Measurements from ENCODE around the gene PTCHD1. TPM values are rescaled to one million over a fixed set of nuclear protein-coding genes. Genes with fewer than 3 reads are reported as not detected.
A peak's percentile ranks its signal among the peaks of the same experiment; 100 is the strongest.

Gene PTCHD1
- total RNA-seq, 1 donor from 2014 or later: 0.43 TPM

DNA sequence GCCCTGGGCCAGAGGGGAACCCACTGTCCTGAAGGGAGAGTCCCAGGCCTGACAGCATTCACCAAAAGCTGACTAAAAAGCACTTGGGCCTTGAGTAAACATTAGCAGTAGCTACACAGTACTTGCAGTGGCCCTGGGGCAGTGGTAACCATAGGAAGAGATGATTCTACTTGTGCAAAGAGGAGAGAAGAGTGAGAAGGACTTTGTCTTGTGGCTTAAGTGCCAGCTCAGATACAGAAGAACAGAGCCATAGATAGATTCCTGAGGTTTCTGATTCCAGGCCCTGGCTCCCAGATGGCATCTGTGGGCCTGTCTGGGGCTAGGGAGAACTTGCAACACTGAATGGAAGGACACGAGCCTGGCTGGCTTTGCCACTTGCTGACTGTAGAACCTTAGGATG, 100.5 kb downstream of the PTCHD1 start:
- TF ChIP-seq CTCF (IDR thresholded peaks at IDR 0.05; ENCODE audit: unreplicated experiment): no peak
- H3K36me3 Mint-ChIP-seq (ENCODE audit: insufficient read depth): no peaks in the 10 kb centered on the region
- H3K4me1 Mint-ChIP-seq (ENCODE audit: low read depth): peaks cover 8% of the 10 kb centered on the region
- H3K27me3 Mint-ChIP-seq: no peaks in the 10 kb centered on the region
- no peak overlapping the region for H3K4me3 Mint-ChIP-seq (ENCODE audit: low read depth)
- no peak for DNase-seq (ENCODE audit: low spot score, unreplicated experiment)
- H3K27ac Mint-ChIP-seq: no peak overlapping the region
- H3K9me3 Mint-ChIP-seq (ENCODE audit: low read depth): peaks cover 9% of the 10 kb centered on the region

GRCh38 chrX:23435575-23435974, 100.9 kb downstream of the PTCHD1 start:
- Mint-ChIP-seq H3K4me3 (ENCODE audit: low read depth) (no peak overlapping the region), H3K27ac (no peak overlapping the region), H3K4me1 (ENCODE audit: low read depth) (peaks cover 8% of the 10 kb centered on the region), H3K27me3 (no peaks in the 10 kb centered on the region), H3K36me3 (ENCODE audit: insufficient read depth) (no peaks in the 10 kb centered on the region), H3K9me3 (ENCODE audit: low read depth) (peaks cover 8% of the 10 kb centered on the region)
- no peak for TF ChIP-seq CTCF (IDR thresholded peaks at IDR 0.05; ENCODE audit: unreplicated experiment)
- DNase-seq (ENCODE audit: low spot score, unreplicated experiment): no peak

- no peak for DNase-seq (ENCODE audit: low spot score, unreplicated experiment)
- H3K4me3 Mint-ChIP-seq (ENCODE audit: low read depth): no peak overlapping the region
- H3K36me3 Mint-ChIP-seq (ENCODE audit: insufficient read depth): no peaks in the 10 kb centered on the region
- H3K27ac Mint-ChIP-seq: no peak overlapping the region
- TF ChIP-seq CTCF (IDR thresholded peaks at IDR 0.05; ENCODE audit: unreplicated experiment): no peak
- no peaks in the 10 kb centered on the region for H3K27me3 Mint-ChIP-seq
- H3K9me3 Mint-ChIP-seq (ENCODE audit: low read depth): peaks cover 14% of the 10 kb centered on the region
- peaks cover 8% of the 10 kb centered on the region for H3K4me1 Mint-ChIP-seq (ENCODE audit: low read depth)
These were observed 102.2 kb downstream of the PTCHD1 start for GRCh38 chrX:23436875-23437274.

DNA sequence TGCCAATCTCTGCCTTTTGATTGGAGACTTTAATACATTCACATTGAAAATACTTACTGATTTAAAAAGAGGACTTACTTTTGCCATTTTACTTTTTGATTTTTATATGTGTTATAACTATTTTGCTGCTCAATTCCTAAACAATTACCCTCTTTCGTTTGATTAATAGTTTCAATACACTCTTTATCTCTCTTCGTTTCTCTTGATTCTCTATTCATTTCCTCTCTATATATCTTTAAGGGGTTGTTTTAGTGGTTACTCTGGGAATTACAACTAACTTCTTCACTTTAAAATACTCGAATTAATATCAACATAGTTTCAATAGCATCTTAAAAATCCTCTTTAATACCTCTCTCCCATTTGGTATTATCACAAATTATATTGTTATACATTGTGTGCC, 116.6 kb downstream of the PTCHD1 start:
- no peak for DNase-seq (ENCODE audit: low spot score, unreplicated experiment)
- no peak overlapping the region for H3K27ac Mint-ChIP-seq
- H3K36me3 Mint-ChIP-seq (ENCODE audit: insufficient read depth): no peaks in the 10 kb centered on the region

More for the DNA sequence above, 116.6 kb downstream of the PTCHD1 start:
- Mint-ChIP-seq H3K27me3 (no peaks in the 10 kb centered on the region), H3K4me3 (ENCODE audit: low read depth) (no peak overlapping the region), H3K4me1 (ENCODE audit: low read depth) (no peaks in the 10 kb centered on the region), H3K9me3 (ENCODE audit: low read depth) (peaks cover 3% of the 10 kb centered on the region)
- TF ChIP-seq CTCF (IDR thresholded peaks at IDR 0.05; ENCODE audit: unreplicated experiment): peak; percentile 33
